Measurements from ENCODE around the gene TMEM186.
A peak's percentile ranks its signal among the peaks of the same experiment; 100 is the strongest.

Gene TMEM186

GRCh38 chr16:8818504-8819270, 21.2 kb upstream of the TMEM186 start:
- peaks cover 40 to 76% (median 64%) of the 10 kb centered on the region in 10 experiments for H3K4me1 ChIP-seq
- no peaks in the 10 kb centered on the region for H3K9me3 ChIP-seq (replicated peaks in 1 of 11)
- no peak overlapping the region for H3K4me3 ChIP-seq
- H3K4me2 ChIP-seq, result peak overlapping the region; percentile 30 to 76 (median 60); a peak in 20 of 22 replicates
- peak overlapping the region in 4 of 11 experiments; percentile 8 to 50 (median 22); a peak in 3 of 22 replicates for H3K9ac ChIP-seq
- H3K36me3 ChIP-seq, result peaks cover 64 to 100% (median 99%) of the 10 kb centered on the region in 11 experiments
- no peak for TF ChIP-seq Cebpa-rat (IDR thresholded peaks at IDR 0.05)
- H4K20me1 ChIP-seq, result peaks cover 0 to 98% (median 42%) of the 10 kb centered on the region in 11 experiments; a peak in 15 of 22 replicates
- H3K27me3 ChIP-seq, result no peaks in the 10 kb centered on the region
- peak overlapping the region in 9 of 11 experiments; percentile 25 to 58 (median 37); a peak in 17 of 22 replicates for H3K27ac ChIP-seq

DNA sequence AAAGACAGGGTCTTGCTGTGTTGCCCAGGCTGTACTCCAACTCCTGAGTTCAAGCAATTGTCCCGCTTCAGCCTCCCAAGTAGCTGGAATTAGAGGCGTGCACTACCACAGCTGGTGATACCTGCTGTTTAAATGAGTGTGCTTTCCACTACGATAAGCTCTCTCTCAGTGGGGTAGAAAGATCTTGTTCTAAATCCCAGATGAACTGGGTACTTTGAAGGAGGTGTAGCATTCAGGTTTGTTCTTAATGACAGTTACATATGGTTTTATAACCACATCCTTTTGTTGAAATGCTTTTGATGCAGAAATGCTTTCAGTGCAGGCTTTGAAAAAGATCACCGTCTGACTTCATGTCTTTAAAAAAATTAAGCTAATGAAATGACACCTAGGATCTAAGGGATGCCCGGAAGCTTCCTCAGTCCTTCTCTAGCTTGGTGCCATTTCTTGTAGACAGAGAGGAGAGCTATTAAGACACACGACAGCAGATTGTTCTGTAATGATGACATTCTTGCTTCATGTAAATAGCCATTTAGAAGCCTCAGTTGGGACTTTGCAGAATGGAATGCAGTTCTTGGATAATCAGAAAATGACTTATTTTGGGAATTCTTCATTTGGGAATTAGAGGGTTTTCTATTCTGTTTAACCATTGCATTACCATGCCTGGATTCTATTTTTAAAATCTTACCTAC, 19.7 kb upstream of the TMEM186 start:
- Histone ChIP-seq H3K27ac (peak overlapping the region in 6 of 11 experiments; percentile 13 to 34 (median 22); a peak in 8 of 22 replicates), H3K36me3 (peaks cover 65 to 100% (median 100%) of the 10 kb centered on the region in 11 experiments), H3K9ac (no peak overlapping the region), H3K9me3 (replicated peaks in 1 of 11) (no peaks in the 10 kb centered on the region), H3K27me3 (no peaks in the 10 kb centered on the region), H3K4me3 (no peak overlapping the region), H3K4me1 (peaks cover 40 to 65% (median 56%) of the 10 kb centered on the region in 10 experiments), H3K4me2 (peak overlapping the region in 7 of 11 experiments; percentile 7 to 57 (median 41); a peak in 10 of 22 replicates), H4K20me1 (peaks cover 0 to 98% (median 47%) of the 10 kb centered on the region in 11 experiments; a peak in 15 of 22 replicates)
- TF ChIP-seq Cebpa-rat (IDR thresholded peaks at IDR 0.05), result no peak

DNA sequence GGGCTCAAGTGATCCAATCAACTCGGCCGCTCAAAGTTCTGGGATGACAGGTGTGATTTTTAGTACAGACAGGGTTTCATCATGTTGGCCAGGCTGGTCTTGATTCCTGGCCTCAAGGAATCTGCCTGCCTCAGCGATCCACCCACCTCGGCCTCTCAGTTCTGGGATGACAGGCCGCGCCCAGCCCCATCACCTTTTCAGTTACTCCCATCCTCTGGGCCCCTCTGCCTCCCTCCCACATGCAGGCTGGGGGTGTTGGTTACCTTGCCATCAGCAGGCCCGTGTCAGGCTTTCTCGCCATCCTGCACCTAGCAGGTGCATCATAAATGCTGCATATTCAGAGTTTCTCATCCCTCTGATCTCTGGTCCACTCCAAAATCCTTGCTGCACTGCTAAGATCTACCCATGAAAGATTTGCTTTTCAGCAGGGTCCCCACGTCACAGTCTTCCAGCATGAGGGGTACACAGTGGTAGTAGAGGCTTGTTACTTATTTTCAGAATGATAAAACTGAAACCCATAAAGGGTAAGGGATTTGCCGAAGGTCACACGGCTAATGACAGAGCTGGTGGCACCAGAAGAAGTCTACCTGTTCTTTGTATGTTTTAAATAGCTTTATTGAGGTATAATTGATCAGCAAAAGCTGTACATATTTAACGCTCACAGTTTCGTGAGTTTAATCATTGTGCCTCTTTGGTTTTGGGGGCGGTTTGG, 16.8 kb upstream of the TMEM186 start:
- Histone ChIP-seq H3K27me3 (no peaks in the 10 kb centered on the region), H3K9me3 (replicated peaks in 1 of 11) (no peaks in the 10 kb centered on the region), H4K20me1 (peaks cover 0 to 98% (median 42%) of the 10 kb centered on the region in 11 experiments; a peak in 19 of 22 replicates), H3K4me3 (no peak overlapping the region), H3K4me1 (peaks cover 23 to 36% (median 30%) of the 10 kb centered on the region in 10 experiments), H3K36me3 (peaks cover 79 to 100% (median 100%) of the 10 kb centered on the region in 11 experiments), H3K27ac (no peak overlapping the region), H3K9ac (no peak overlapping the region), H3K4me2 (no peak overlapping the region)
- no peak for TF ChIP-seq Cebpa-rat (IDR thresholded peaks at IDR 0.05)

DNA sequence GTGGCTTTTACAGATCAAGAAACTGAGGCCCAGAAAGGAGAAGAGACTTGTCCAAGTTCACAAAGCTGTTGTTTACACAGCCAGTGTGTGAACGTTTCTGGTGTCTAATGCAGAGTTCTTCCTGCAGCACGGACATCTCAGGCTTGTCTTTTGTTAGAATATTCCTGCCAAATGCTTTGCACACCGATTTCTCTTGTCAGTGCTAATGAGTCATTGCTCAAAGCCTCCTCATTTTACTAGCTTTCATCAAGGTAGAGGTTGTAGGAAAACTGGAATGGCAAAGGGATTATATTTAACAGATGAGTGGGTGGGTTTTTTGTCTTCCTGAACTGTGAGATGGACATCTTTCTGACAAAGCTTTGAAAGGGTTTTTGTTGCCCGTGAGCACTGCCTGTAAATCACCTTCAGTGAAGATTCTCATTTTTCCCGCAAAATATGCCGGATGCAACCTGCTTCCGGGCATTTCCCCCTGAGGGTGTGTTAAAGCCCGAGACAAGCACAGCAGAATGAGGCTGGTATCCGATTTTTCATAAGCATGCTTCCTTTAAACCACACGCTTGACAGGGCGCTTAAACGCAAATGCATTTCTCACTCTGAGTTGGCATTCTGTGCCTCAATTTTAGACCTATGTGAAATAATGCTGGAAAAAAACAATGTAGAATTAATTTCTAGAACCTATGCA, 14.9 kb upstream of the TMEM186 start:
- H3K4me3 ChIP-seq, result no peak overlapping the region
- H3K36me3 ChIP-seq, result peaks cover 90 to 100% (median 100%) of the 10 kb centered on the region in 11 experiments
- H3K9me3 ChIP-seq (replicated peaks in 1 of 11), result no peaks in the 10 kb centered on the region
- peaks cover 8 to 20% (median 15%) of the 10 kb centered on the region in 10 experiments for H3K4me1 ChIP-seq
- H3K9ac ChIP-seq, result no peak overlapping the region
- TF ChIP-seq Cebpa-rat (IDR thresholded peaks at IDR 0.05), result no peak
- no peaks in the 10 kb centered on the region for H3K27me3 ChIP-seq
- no peak overlapping the region for H3K27ac ChIP-seq
- peaks cover 4 to 98% (median 47%) of the 10 kb centered on the region in 11 experiments; a peak in 19 of 22 replicates for H4K20me1 ChIP-seq
- H3K4me2 ChIP-seq, result no peak overlapping the region

- H3K27ac ChIP-seq, result no peak overlapping the region
These were observed 11.3 kb upstream of the TMEM186 start for GRCh38 chr16:8808613-8809353.

DNA sequence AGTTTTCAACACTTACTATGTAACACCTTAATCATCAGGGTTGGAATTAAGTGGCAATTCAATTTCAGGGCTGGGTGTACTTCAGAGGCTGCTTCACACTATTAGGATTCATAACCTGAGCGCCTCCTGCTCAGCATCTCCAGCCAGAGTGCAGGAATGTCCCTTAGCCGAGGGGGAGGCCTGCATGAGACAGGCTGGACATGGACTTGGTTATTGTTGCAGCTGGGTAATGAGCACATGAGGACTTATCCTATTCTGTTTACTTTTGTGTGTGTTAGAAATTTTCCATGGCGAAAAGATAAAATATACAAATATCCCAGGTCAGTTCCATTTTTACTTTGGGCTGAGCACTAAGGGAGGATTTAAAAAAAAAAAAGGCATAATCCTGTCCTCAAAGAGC, 10.6 kb upstream of the TMEM186 start:
- Histone ChIP-seq H3K9ac (peak overlapping the region in 1 of 11 experiments; percentile 13; a peak in 1 of 22 replicates), H3K4me2 (no peak overlapping the region), H3K27ac (no peak overlapping the region), H3K4me3 (no peak overlapping the region), H3K27me3 (no peaks in the 10 kb centered on the region), H3K36me3 (peaks cover 100% of the 10 kb centered on the region in 11 experiments), H4K20me1 (peaks cover 16 to 100% (median 71%) of the 10 kb centered on the region in 11 experiments; a peak in 21 of 22 replicates), H3K4me1 (no peaks in the 10 kb centered on the region), H3K9me3 (replicated peaks in 1 of 11) (no peaks in the 10 kb centered on the region)
- TF ChIP-seq Cebpa-rat (IDR thresholded peaks at IDR 0.05), result no peak

More at GRCh38 chr16:8808613-8809353, 11.3 kb upstream of the TMEM186 start:
- Histone ChIP-seq H3K9me3 (replicated peaks in 1 of 11) (no peaks in the 10 kb centered on the region), H3K27me3 (no peaks in the 10 kb centered on the region), H3K36me3 (peaks cover 100% of the 10 kb centered on the region in 11 experiments), H4K20me1 (peaks cover 16 to 100% (median 70%) of the 10 kb centered on the region in 11 experiments; a peak in 21 of 22 replicates), H3K4me1 (no peaks in the 10 kb centered on the region), H3K4me2 (no peak overlapping the region), H3K9ac (peak overlapping the region in 1 of 11 experiments; percentile 13; a peak in 1 of 22 replicates), H3K4me3 (no peak overlapping the region)
- no peak for TF ChIP-seq Cebpa-rat (IDR thresholded peaks at IDR 0.05)

DNA sequence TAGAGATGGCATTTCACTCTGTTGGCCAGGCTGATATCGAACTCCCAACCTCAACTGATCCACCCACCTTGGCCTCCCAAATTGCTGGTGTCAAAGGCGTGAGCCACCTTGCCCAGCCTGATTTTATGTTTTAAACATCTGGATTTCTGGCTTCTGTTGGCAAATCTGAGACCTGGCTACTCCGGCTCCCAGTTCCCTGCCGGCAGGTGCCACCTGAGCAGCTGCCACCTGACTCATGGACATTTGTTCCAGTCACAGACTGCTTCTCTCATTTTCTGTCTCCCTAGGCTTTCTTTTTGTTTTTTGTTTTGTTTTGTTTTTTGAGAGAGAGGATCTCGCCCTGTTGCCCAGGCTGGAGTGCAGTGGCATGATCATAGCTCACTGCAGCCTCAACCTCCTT, 9.8 kb upstream of the TMEM186 start:
- H3K4me2 ChIP-seq, result no peak overlapping the region
- peaks cover 16 to 100% (median 79%) of the 10 kb centered on the region in 11 experiments; a peak in 21 of 22 replicates for H4K20me1 ChIP-seq
- TF ChIP-seq Cebpa-rat (IDR thresholded peaks at IDR 0.05), result no peak
- H3K4me1 ChIP-seq, result no peaks in the 10 kb centered on the region
- no peaks in the 10 kb centered on the region for H3K27me3 ChIP-seq
- H3K27ac ChIP-seq, result no peak overlapping the region
- no peak overlapping the region for H3K4me3 ChIP-seq
- H3K9me3 ChIP-seq (replicated peaks in 1 of 11), result no peaks in the 10 kb centered on the region
- no peak overlapping the region for H3K9ac ChIP-seq
- H3K36me3 ChIP-seq, result peaks cover 100% of the 10 kb centered on the region in 11 experiments

Data from BLaER1 treated with 17β-estradiol and CSF1 and Interleukin-3, amounts not matched to agents 10 nM and 100 nM (cell line).